BJ (cell line): ENCODE data around the gene BICC1. TPM values are rescaled to one million over a fixed set of nuclear protein-coding genes. Genes with fewer than 3 reads are reported as not detected.

ENCODE experiments used
- CTCF ChIA-PET: fragments of 350-600 bp; formaldehyde crosslinking; extraction: SDS; loops from one replicate; lab custom pipeline; 2021; ENCODE audit warnings: antibody characterized with exemption, inconsistent platforms; lab: Yijun Ruan, JAX
- POLR2A ChIA-PET: fragments of 300-600 bp; sonication (Branson Sonifier 250); formaldehyde crosslinking; extraction: SDS; loops from one replicate; lab custom pipeline; 2021; ENCODE audit warnings: antibody characterized with exemption; lab: Charles Lee
- DNase-seq: peaks from one replicate; pipeline ENCODE4 v3.0.0-alpha.2; 2011; ENCODE audit warnings: low read depth
- H3K27me3 ChIP-seq: 2 replicates; pipeline ENCODE4 v1.6.0; 2011; ENCODE audit warnings: low read length; ENCODE audit not compliant: control insufficient read depth, insufficient read depth
- H3K36me3 ChIP-seq: 2 replicates; pipeline ENCODE4 v1.5.1; 2011; ENCODE audit warnings: low read length; ENCODE audit not compliant: control insufficient read depth, insufficient read depth
- H3K4me3 ChIP-seq: 2 replicates; pipeline ENCODE4 v1.5.1; 2011; ENCODE audit warnings: low read depth, mild to moderate bottlenecking, control low read depth, low read length
- polyA plus RNA-seq: library from polyadenylated mRNA; depleted of rRNA; stranded (reverse); fragments of >200 nt; gene quantifications from 2 replicates; pipeline ENCODE4 v1.2.3, GENCODE V29; 2011
- TF ChIP-seq, protein P1 (sequence below): IDR thresholded peaks from 2 replicates; pipeline ENCODE4 v1.5.1; 2011; ENCODE audit warnings: low read depth, mild to moderate bottlenecking, control low read depth, inconsistent platforms, low read length, moderate library complexity; ENCODE audit not compliant: insufficient read depth

The BICC1 gene
- polyA plus RNA-seq, 1 experiment = 27.0 TPM

DNA sequence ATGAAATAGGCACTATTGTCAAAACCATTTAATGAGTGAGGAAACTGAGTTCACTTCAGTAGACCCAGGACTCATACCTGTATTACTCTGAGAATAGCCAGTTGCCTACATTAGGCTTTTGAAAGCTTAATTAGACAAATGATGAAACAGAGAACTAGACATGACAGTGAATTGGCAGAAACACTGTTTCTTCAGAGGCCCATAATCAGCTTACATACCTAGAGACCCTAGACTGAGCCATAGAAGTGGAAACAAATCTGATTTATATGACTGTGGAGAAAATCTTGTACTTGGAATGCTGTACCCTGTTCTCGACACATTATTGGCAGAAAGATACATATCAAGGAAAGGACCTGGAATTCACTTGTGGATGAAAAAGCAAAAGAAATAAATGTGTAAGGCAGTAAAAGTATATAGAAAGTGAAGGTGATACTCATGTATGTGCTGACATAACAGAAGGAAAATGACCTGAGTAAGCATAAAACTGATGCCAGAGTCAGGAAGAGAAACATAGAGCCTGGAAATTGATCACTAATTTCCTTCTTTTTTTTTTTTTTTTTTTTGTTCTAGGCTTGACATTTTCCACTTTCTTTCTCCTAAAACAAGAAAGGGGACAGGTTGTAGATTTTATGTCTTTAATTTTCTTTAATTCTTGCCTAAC is 251.5 kb downstream of the BICC1 start:
- ChIA-PET POLR2A (no interaction called here), CTCF (no interaction called here)
- no peak for DNase-seq
- Histone ChIP-seq H3K4me3 (no peak overlapping the region), H3K27me3 (no peaks in the 10 kb centered on the region), H3K36me3 (peaks cover 2% of the 10 kb centered on the region; the same call in 1 of the 2 replicates)
- TF ChIP-seq, protein P1, sequence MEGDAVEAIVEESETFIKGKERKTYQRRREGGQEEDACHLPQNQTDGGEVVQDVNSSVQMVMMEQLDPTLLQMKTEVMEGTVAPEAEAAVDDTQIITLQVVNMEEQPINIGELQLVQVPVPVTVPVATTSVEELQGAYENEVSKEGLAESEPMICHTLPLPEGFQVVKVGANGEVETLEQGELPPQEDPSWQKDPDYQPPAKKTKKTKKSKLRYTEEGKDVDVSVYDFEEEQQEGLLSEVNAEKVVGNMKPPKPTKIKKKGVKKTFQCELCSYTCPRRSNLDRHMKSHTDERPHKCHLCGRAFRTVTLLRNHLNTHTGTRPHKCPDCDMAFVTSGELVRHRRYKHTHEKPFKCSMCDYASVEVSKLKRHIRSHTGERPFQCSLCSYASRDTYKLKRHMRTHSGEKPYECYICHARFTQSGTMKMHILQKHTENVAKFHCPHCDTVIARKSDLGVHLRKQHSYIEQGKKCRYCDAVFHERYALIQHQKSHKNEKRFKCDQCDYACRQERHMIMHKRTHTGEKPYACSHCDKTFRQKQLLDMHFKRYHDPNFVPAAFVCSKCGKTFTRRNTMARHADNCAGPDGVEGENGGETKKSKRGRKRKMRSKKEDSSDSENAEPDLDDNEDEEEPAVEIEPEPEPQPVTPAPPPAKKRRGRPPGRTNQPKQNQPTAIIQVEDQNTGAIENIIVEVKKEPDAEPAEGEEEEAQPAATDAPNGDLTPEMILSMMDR = no peak

DNA sequence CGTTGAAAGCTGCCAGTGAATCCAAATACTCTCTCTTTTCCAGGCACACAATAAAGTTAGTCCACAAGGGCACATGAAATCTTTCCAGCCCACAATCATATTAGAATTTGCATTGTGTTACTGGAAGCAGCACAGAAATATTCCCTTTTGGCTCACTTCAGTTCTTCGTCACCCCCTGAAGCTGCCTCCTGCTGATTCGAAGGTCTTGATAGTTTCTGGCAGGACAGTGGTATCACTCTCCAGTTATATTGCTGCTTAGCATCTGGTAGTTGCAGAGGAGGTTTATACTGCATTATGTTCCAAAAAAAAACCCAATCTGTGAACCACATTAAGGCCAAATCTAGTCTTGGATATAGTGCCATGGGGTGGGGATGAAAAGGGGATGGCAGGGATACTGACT is 253.2 kb downstream of the BICC1 start:
- POLR2A ChIA-PET = no interaction called here

DNA sequence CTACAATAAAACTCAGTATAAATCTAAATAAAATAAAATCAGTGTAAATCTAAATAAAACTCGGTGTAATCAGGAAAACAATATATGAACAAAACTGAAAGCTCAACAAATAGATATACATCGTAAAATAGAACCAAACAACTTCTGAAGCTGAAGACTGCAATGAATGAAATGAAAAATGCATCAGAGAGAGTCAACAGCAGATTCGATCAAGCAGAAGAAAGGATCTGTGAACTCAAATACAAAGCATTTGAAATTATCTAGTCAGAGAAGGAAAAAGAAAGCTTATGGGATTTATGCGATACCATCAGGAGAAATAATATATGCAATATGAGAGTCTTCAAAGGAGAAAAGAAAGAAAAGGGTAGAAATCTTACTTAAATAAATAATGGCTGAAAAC is 255.0 kb downstream of the BICC1 start:
- no peak for DNase-seq
- ChIA-PET POLR2A (no interaction called here), CTCF (no interaction called here)
- H3K4me3 ChIP-seq = no peak overlapping the region
- peaks cover 2% of the 10 kb centered on the region; the same call in 1 of the 2 replicates for H3K36me3 ChIP-seq
- H3K27me3 ChIP-seq = no peaks in the 10 kb centered on the region
- TF ChIP-seq, protein P1 = no peak

More for the DNA sequence above, 253.2 kb downstream of the BICC1 start:
- Histone ChIP-seq H3K4me3 (no peak overlapping the region), H3K27me3 (no peaks in the 10 kb centered on the region), H3K36me3 (peaks cover 2% of the 10 kb centered on the region; the same call in 1 of the 2 replicates)
- TF ChIP-seq, protein P1 = no peak
- no peak for DNase-seq
- CTCF ChIA-PET = no interaction called here

DNA sequence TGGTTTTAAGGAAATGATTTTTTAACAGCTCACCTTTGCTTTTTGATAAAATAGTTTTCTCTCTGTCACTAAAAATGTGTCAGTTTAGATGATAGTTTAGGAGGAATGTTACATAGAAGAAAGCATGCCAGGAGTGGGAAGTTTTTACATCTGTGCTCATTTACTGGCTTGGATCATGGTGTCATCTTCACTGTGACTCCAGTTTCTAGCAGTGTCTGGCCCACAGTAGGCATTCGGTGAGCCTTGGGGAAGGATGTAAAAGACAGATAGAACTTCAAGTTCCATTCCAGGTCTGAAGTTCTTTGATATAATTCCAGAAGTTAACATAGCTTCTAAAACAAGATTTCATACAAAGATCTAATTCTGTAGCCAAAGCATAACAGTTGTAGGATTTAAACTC is 259.2 kb downstream of the BICC1 start:
- no peak for DNase-seq
- Histone ChIP-seq H3K27me3 (no peaks in the 10 kb centered on the region), H3K36me3 (no peaks in the 10 kb centered on the region), H3K4me3 (no peak overlapping the region)
- ChIA-PET CTCF (interaction anchor here (1.0 kb wide), 1 partner anchor 241 kb away, joined by 4 read pairs; no protein-coding TSS in a partner anchor), POLR2A (no interaction called here)
- TF ChIP-seq, protein P1 = no peak

GRCh38 chr10:58772758-58773157 is 260.1 kb downstream of the BICC1 start:
- Histone ChIP-seq H3K36me3 (no peaks in the 10 kb centered on the region), H3K4me3 (no peak overlapping the region), H3K27me3 (no peaks in the 10 kb centered on the region)
- no peak for DNase-seq
- ChIA-PET POLR2A (no interaction called here), CTCF (no interaction called here)
- TF ChIP-seq, protein P1 = no peak
